Chondrocyte (in vitro differentiated cells): ENCODE measurements around the gene U2AF2. TPM values are rescaled to one million over a fixed set of nuclear protein-coding genes. Genes with fewer than 3 reads are reported as not detected.

Source experiments
- DNase-seq: peaks from one replicate; pipeline ENCODE4 v3.0.0; 2021; ENCODE audit warnings: mixed read lengths, low spot score
- H3K27ac Mint-ChIP-seq: one replicate; pipeline ENCODE4 v1.8.0; 2021; ENCODE audit warnings: mild to moderate bottlenecking, moderate library complexity, mixed read lengths; ENCODE audit not compliant: unreplicated experiment
- H3K27me3 Mint-ChIP-seq: 2 replicates; pipeline ENCODE4 v1.8.0; 2021; ENCODE audit warnings: low read depth, mixed read lengths
- H3K36me3 Mint-ChIP-seq: 2 replicates; pipeline ENCODE4 v1.8.0; 2021; ENCODE audit warnings: low read depth, mixed read lengths
- H3K4me1 Mint-ChIP-seq: 2 replicates; pipeline ENCODE4 v1.8.0; 2021; ENCODE audit warnings: low read depth, mild to moderate bottlenecking, mixed read lengths
- H3K4me3 Mint-ChIP-seq: one replicate; pipeline ENCODE4 v1.8.0; 2021; ENCODE audit warnings: mild to moderate bottlenecking, moderate library complexity, mixed read lengths; ENCODE audit not compliant: unreplicated experiment
- H3K9me3 Mint-ChIP-seq: 2 replicates; pipeline ENCODE4 v1.8.0; 2021; ENCODE audit warnings: low read depth, mixed read lengths
- CTCF ChIP-seq: fragments of 200-600 bp; sonication (generic); IDR thresholded peaks from 2 replicates; pipeline ENCODE4 v1.5.0; 2021; ENCODE audit warnings: antibody characterized with exemption, mild to moderate bottlenecking, moderate library complexity
- total RNA-seq: library from RNA; stranded (reverse); gene quantifications from 3 replicates; pipeline ENCODE4 v1.2.1, GENCODE V29; 2021

Gene U2AF2
- total RNA-seq, 1 donor from 2014 or later = 129 TPM

- H3K4me3 Mint-ChIP-seq = no peak overlapping the region
- H3K27ac Mint-ChIP-seq = no peak overlapping the region
- no peaks in the 10 kb centered on the region for H3K27me3 Mint-ChIP-seq
- H3K4me1 Mint-ChIP-seq = peaks cover 36% of the 10 kb centered on the region
- no peaks in the 10 kb centered on the region for H3K9me3 Mint-ChIP-seq
- peaks cover 3% of the 10 kb centered on the region for H3K36me3 Mint-ChIP-seq
- no peak for DNase-seq
- TF ChIP-seq CTCF = peak; percentile 83
Measured at GRCh38 chr19:55632463-55632834, 22.4 kb upstream of the U2AF2 start.

- Mint-ChIP-seq H3K36me3 (peaks cover 6% of the 10 kb centered on the region), H3K9me3 (no peaks in the 10 kb centered on the region), H3K27ac (peak overlapping the region; percentile 100), H3K4me1 (peaks cover 43% of the 10 kb centered on the region), H3K4me3 (peak overlapping the region; percentile 95), H3K27me3 (no peaks in the 10 kb centered on the region)
- TF ChIP-seq CTCF = no peak
- no peak for DNase-seq
Measured at GRCh38 chr19:55633861-55634260, 21.0 kb upstream of the U2AF2 start.

- Mint-ChIP-seq H3K9me3 (no peaks in the 10 kb centered on the region), H3K36me3 (peaks cover 8% of the 10 kb centered on the region), H3K27ac (peak overlapping the region; percentile 100), H3K4me1 (peaks cover 57% of the 10 kb centered on the region), H3K27me3 (no peaks in the 10 kb centered on the region), H3K4me3 (peak overlapping the region; percentile 95)
- DNase-seq = no peak
- no peak for TF ChIP-seq CTCF
Measured at GRCh38 chr19:55635334-55635717, 19.5 kb upstream of the U2AF2 start.

- Mint-ChIP-seq H3K9me3 (no peaks in the 10 kb centered on the region), H3K27ac (peak overlapping the region; percentile 100), H3K4me3 (peak overlapping the region; percentile 95), H3K4me1 (peaks cover 60% of the 10 kb centered on the region), H3K27me3 (no peaks in the 10 kb centered on the region), H3K36me3 (peaks cover 8% of the 10 kb centered on the region)
- TF ChIP-seq CTCF = no peak
- no peak for DNase-seq
Measured at GRCh38 chr19:55635856-55636440, 18.9 kb upstream of the U2AF2 start.

- peak overlapping the region; percentile 100 for H3K27ac Mint-ChIP-seq
- peaks cover 60% of the 10 kb centered on the region for H3K4me1 Mint-ChIP-seq
- TF ChIP-seq CTCF = no peak
- peak overlapping the region; percentile 95 for H3K4me3 Mint-ChIP-seq
- peaks cover 8% of the 10 kb centered on the region for H3K36me3 Mint-ChIP-seq
- H3K27me3 Mint-ChIP-seq = no peaks in the 10 kb centered on the region
- H3K9me3 Mint-ChIP-seq = no peaks in the 10 kb centered on the region
- no peak for DNase-seq
Measured at GRCh38 chr19:55636723-55637122, 18.1 kb upstream of the U2AF2 start.
